Omental fat pad (tissue), 4 donors: ENCODE measurements around the gene CFAP251. TPM values are rescaled to one million over a fixed set of nuclear protein-coding genes. Genes with fewer than 3 reads are reported as not detected.

Experiments
- ATAC-seq: fragments of 150-250 bp; one replicate; pipeline ENCODE4 v1.9.1; 2016; ENCODE audit warnings: mild to moderate bottlenecking, moderate library complexity; ENCODE audit not compliant: low FRiP score
- DNase-seq: peaks from one replicate; pipeline ENCODE4 v3.0.0-alpha.2; 2019; ENCODE audit warnings: low spot score
- CTCF ChIP-seq, 3 donors: fragments of 450-650 bp; IDR thresholded peaks; one replicate each; pipeline ENCODE4 v1.5.1; 2016 to 2017; ENCODE audit warnings: antibody characterized with exemption in 3 of 3, mild to moderate bottlenecking in 3 of 3, moderate library complexity in 2 of 3
- total RNA-seq, 4 donors: library from RNA; depleted of rRNA; stranded (reverse); fragments of >200 nt; gene quantifications; one replicate each; pipeline ENCODE4 v1.1.0, GENCODE V29; 2016

Gene CFAP251
- total RNA-seq, 4 donors from 2014 or later = 4.6 to 15.3 (median 7.1) TPM

GRCh38 chr12:121911824-121912585 is 6.4 kb upstream of the CFAP251 start:
- no peak for TF ChIP-seq CTCF (IDR thresholded peaks at IDR 0.05)
- ATAC-seq (no peak), DNase-seq (no peak)

- TF ChIP-seq CTCF (IDR thresholded peaks at IDR 0.05) = no peak
- DNase-seq (no peak), ATAC-seq (no peak)
Observed at GRCh38 chr12:121915841-121916321, 2.5 kb upstream of the CFAP251 start.

- DNase-seq = no peak
Observed at GRCh38 chr12:121916719-121917118, 1.7 kb upstream of the CFAP251 start.

GRCh38 chr12:121918679-121919038 is 267 bp downstream of the CFAP251 start:
- DNase-seq (no peak), ATAC-seq (no peak)
- TF ChIP-seq CTCF (IDR thresholded peaks at IDR 0.05) = no peak

More at GRCh38 chr12:121916719-121917118, 1.7 kb upstream of the CFAP251 start:
- no peak for TF ChIP-seq CTCF (IDR thresholded peaks at IDR 0.05)
- no peak for ATAC-seq

GRCh38 chr12:121921066-121921465 is 2.7 kb downstream of the CFAP251 start:
- ATAC-seq (no peak), DNase-seq (no peak)
- TF ChIP-seq CTCF (IDR thresholded peaks at IDR 0.05) = no peak

GRCh38 chr12:121925358-121925695 is 6.9 kb downstream of the CFAP251 start:
- TF ChIP-seq CTCF (IDR thresholded peaks at IDR 0.05) = no peak
- ATAC-seq = peak; percentile 25
- no peak for DNase-seq
